ENCODE measurements around the gene RAP1A. TPM values are rescaled to one million over a fixed set of nuclear protein-coding genes. Genes with fewer than 3 reads are reported as not detected.
A peak's percentile ranks its signal among the peaks of the same experiment; 100 is the strongest.

Gene RAP1A
- polyA plus RNA-seq, 1 of the 3 experiments (the other 2 are of a cell fraction): 17.7 TPM

DNA sequence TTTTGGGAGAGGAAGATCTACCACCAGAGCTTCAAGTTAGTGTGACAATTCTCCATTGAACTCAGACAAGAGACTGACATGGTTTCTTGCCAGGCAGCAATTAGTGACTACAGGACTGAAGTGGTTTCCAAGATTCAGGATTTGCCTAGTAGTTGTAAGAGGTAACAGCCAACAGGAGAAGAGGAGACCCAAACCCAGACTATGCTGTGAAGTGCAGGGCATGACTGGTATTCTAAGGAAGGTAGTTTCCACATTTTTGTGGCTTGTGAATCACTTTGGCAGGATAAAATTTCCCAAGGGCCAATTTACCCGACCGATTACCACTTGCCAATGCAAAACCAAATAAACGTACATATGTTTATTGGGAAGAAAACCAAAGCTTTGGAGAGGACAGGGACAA is 14.7 kb upstream of the RAP1A start:
- CTCF ChIA-PET: no interaction called here
- peak overlapping the region in 1 of 2 experiments; percentile 37; a peak in 1 of 4 replicates for H3K27ac ChIP-seq (ENCODE audit: low read depth in 2 of 2, low read length in 1 of 2)

GRCh38 chr1:111605576-111605975 is 14.0 kb upstream of the RAP1A start:
- Histone ChIP-seq H3K27me3 (ENCODE audit: insufficient read depth) (no peaks in the 10 kb centered on the region), H3K9me3 (no peaks in the 10 kb centered on the region), H3K36me3 (replicated peaks in 1 of 2; ENCODE audit: control insufficient read depth in 1 of 2, insufficient read depth in 2 of 2, low read length in 1 of 2) (no peaks in the 10 kb centered on the region), H3K79me2 (ENCODE audit: insufficient read depth) (no peaks in the 10 kb centered on the region), H3K4me2 (no peak overlapping the region), H2AFZ (ENCODE audit: low read depth) (peak overlapping the region; percentile 11; the same call in 1 of the 2 replicates), H4K20me1 (ENCODE audit: insufficient read depth) (no peaks in the 10 kb centered on the region), H3K4me3 (ENCODE audit: low read depth in 2 of 2, low read length in 1 of 2) (no peak overlapping the region), H3K27ac (ENCODE audit: low read depth in 2 of 2, low read length in 1 of 2) (peak overlapping the region in 1 of 2 experiments; percentile 37; a peak in 1 of 4 replicates), H3K9ac (no peak overlapping the region), H3K4me1 (ENCODE audit: control insufficient read depth in 1 of 2, insufficient read depth in 2 of 2, low read depth in 1 of 2, low read length in 1 of 2) (no peaks in the 10 kb centered on the region; a peak in 1 of 4 replicates), H3K9me2 (no peaks in the 10 kb centered on the region), H3F3A (replicated peaks; ENCODE audit: insufficient read depth) (no peaks in the 10 kb centered on the region)
- POLR2A ChIA-PET: no interaction called here
- CTCF ChIA-PET: no interaction called here
- no peak for DNase-seq
- TF ChIP-seq SIN3A (IDR thresholded peaks at IDR 0.05; ENCODE audit: borderline replicate concordance, low read depth, low read length) (no peak), NFIC (IDR thresholded peaks at IDR 0.05; ENCODE audit: borderline replicate concordance) (no peak), ELF1 (IDR thresholded peaks at IDR 0.05) (no peak), MXI1 (IDR thresholded peaks at IDR 0.05; ENCODE audit: low read depth, low read length) (no peak), TAF1 (IDR thresholded peaks at IDR 0.05; ENCODE audit: borderline replicate concordance, low read depth, low read length) (no peak), POLR2AphosphoS5 (IDR thresholded peaks at IDR 0.05; ENCODE audit: low read depth, low read length) (no peak), TCF12 (IDR thresholded peaks at IDR 0.05) (no peak), IRF3 (IDR thresholded peaks at IDR 0.05; ENCODE audit: low read depth, low read length) (no peak), FOXJ3 (CRISPR knock-in tag; IDR thresholded peaks at IDR 0.05) (no peak), RCOR1 (IDR thresholded peaks at IDR 0.05; ENCODE audit: low read length) (no peak), CHD2 (IDR thresholded peaks at IDR 0.05; ENCODE audit: low read length, partially characterized antibody) (no peak), NRF1 (IDR thresholded peaks at IDR 0.05; ENCODE audit: low read depth, low read length) (no peak), EP300 (IDR thresholded peaks at IDR 0.05; ENCODE audit: borderline replicate concordance in 1 of 2, low read depth in 1 of 2, low read length in 1 of 2) (no peak), FOSL2 (IDR thresholded peaks at IDR 0.05; ENCODE audit: borderline replicate concordance, low read depth) (no peak), TEAD4 (IDR thresholded peaks at IDR 0.05; ENCODE audit: borderline replicate concordance, insufficient read depth) (no peak)
- TF ChIP-seq, protein P1, sequence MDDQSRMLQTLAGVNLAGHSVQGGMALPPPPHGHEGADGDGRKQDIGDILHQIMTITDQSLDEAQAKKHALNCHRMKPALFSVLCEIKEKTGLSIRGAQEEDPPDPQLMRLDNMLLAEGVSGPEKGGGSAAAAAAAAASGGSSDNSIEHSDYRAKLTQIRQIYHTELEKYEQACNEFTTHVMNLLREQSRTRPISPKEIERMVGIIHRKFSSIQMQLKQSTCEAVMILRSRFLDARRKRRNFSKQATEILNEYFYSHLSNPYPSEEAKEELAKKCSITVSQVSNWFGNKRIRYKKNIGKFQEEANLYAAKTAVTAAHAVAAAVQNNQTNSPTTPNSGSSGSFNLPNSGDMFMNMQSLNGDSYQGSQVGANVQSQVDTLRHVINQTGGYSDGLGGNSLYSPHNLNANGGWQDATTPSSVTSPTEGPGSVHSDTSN (IDR thresholded peaks at IDR 0.05): no peak
- TF ChIP-seq, protein P2, sequence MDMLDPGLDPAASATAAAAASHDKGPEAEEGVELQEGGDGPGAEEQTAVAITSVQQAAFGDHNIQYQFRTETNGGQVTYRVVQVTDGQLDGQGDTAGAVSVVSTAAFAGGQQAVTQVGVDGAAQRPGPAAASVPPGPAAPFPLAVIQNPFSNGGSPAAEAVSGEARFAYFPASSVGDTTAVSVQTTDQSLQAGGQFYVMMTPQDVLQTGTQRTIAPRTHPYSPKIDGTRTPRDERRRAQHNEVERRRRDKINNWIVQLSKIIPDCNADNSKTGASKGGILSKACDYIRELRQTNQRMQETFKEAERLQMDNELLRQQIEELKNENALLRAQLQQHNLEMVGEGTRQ (IDR thresholded peaks at IDR 0.05; ENCODE audit: borderline replicate concordance, low read depth, low read length): no peak
- TF ChIP-seq, protein P3, sequence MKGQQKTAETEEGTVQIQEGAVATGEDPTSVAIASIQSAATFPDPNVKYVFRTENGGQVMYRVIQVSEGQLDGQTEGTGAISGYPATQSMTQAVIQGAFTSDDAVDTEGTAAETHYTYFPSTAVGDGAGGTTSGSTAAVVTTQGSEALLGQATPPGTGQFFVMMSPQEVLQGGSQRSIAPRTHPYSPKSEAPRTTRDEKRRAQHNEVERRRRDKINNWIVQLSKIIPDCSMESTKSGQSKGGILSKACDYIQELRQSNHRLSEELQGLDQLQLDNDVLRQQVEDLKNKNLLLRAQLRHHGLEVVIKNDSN (IDR thresholded peaks at IDR 0.05; ENCODE audit: borderline replicate concordance, low read depth): no peak
- TF ChIP-seq, protein P4, sequence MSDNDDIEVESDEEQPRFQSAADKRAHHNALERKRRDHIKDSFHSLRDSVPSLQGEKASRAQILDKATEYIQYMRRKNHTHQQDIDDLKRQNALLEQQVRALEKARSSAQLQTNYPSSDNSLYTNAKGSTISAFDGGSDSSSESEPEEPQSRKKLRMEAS (IDR thresholded peaks at IDR 0.05; ENCODE audit: low read depth): no peak

More for the DNA sequence above, 14.7 kb upstream of the RAP1A start:
- Histone ChIP-seq H4K20me1 (ENCODE audit: insufficient read depth) (no peaks in the 10 kb centered on the region), H2AFZ (ENCODE audit: low read depth) (peak overlapping the region; percentile 11; the same call in 1 of the 2 replicates), H3K4me2 (no peak overlapping the region), H3K9me2 (no peaks in the 10 kb centered on the region), H3K9ac (no peak overlapping the region), H3K27me3 (ENCODE audit: insufficient read depth) (no peaks in the 10 kb centered on the region), H3F3A (replicated peaks; ENCODE audit: insufficient read depth) (no peaks in the 10 kb centered on the region), H3K9me3 (no peaks in the 10 kb centered on the region), H3K79me2 (ENCODE audit: insufficient read depth) (no peaks in the 10 kb centered on the region), H3K4me1 (ENCODE audit: control insufficient read depth in 1 of 2, insufficient read depth in 2 of 2, low read depth in 1 of 2, low read length in 1 of 2) (no peaks in the 10 kb centered on the region; a peak in 1 of 4 replicates), H3K4me3 (ENCODE audit: low read depth in 2 of 2, low read length in 1 of 2) (no peak overlapping the region), H3K36me3 (replicated peaks in 1 of 2; ENCODE audit: control insufficient read depth in 1 of 2, insufficient read depth in 2 of 2, low read length in 1 of 2) (no peaks in the 10 kb centered on the region)
- TF ChIP-seq FOSL2 (IDR thresholded peaks at IDR 0.05; ENCODE audit: borderline replicate concordance, low read depth) (peak; percentile 56; the same call in 1 of the 2 replicates), NFIC (IDR thresholded peaks at IDR 0.05; ENCODE audit: borderline replicate concordance) (peak; percentile 47; the same call in 1 of the 2 replicates), EP300 (IDR thresholded peaks at IDR 0.05; ENCODE audit: borderline replicate concordance in 1 of 2, low read depth in 1 of 2, low read length in 1 of 2) (0 out of 4 replicates have a peak, but pooled peaks of 1 of the 2 experiments have one; percentile 26), TAF1 (IDR thresholded peaks at IDR 0.05; ENCODE audit: borderline replicate concordance, low read depth, low read length) (no peak), TCF12 (IDR thresholded peaks at IDR 0.05) (peak; percentile 30; the same call in 1 of the 2 replicates)
- POLR2A ChIA-PET: no interaction called here
- WGBS (ENCODE audit: low lambda C conversion rate): 27% methylated on average over 3 of the region's 3 CpGs
- no peak for DNase-seq
